Tibial artery (tissue), 4 donors: ENCODE results near the gene SMIM20.
"Not testable (repeated sequence)": the region's sequence is repeated elsewhere in the genome, so short reads cannot be mapped to it uniquely, and the experiment has no call there.

Experiments
- DNase-seq, 2 donors: peaks; one replicate each; pipeline ENCODE4 v3.0.0-alpha.2; 2019
- H3K27ac ChIP-seq, 2 donors: fragments of 200-600 bp; sonication (generic) in 1 of 2; 1 replicate in 1 of 2; 2 replicates in 1 of 2; pipeline ENCODE4 v1.5.1; 2018 to 2019; ENCODE audit warnings: mild to moderate bottlenecking in 1 of 2
- H3K27me3 ChIP-seq, 2 donors: fragments of 200-600 bp; sonication (generic) in 1 of 2; one replicate each; pipeline versions ENCODE4 v1.5.1 to v1.6.0; 2016 to 2019
- H3K36me3 ChIP-seq, 3 donors: fragments of 200-600 bp; sonication (generic) in 2 of 3; one replicate each; pipeline ENCODE4 v1.5.1; 2016 to 2019; ENCODE audit warnings: mild to moderate bottlenecking in 2 of 3
- H3K4me1 ChIP-seq, 4 donors: fragments of 200-600 bp; sonication (generic) in 2 of 4; 1 replicate in 3 of 4; 2 replicates in 1 of 4; pipeline ENCODE4 v1.5.1; 2016 to 2019
- H3K4me3 ChIP-seq, 2 donors: fragments of 200-600 bp; sonication (generic) in 1 of 2; 1 replicate in 1 of 2; 2 replicates in 1 of 2; pipeline ENCODE4 v1.5.1; 2018 to 2019; ENCODE audit warnings: mild to moderate bottlenecking in 2 of 2
- H3K9me3 ChIP-seq, 3 donors: fragments of 200-600 bp; sonication (generic) in 1 of 3; one replicate each; pipeline ENCODE4 v1.5.1; 2016 to 2019
- intact Hi-C: fragments of 100-400 bp; cut with DNase I; formaldehyde crosslinking; loops from one replicate; pipeline ENCODE4 v1.15.0; 2023; ENCODE audit warnings: low total_unique reads
- TF ChIP-seq, protein P1 (sequence below), 2 experiments: fragments of 200-600 bp in 1 of 2; fragments of 450-650 bp in 1 of 2; IDR thresholded peaks; one replicate each; pipeline ENCODE4 v1.5.1; 2017 to 2019; ENCODE audit warnings: antibody characterized with exemption in 2 of 2, mild to moderate bottlenecking in 1 of 2, moderate library complexity in 1 of 2

Gene SMIM20

DNA sequence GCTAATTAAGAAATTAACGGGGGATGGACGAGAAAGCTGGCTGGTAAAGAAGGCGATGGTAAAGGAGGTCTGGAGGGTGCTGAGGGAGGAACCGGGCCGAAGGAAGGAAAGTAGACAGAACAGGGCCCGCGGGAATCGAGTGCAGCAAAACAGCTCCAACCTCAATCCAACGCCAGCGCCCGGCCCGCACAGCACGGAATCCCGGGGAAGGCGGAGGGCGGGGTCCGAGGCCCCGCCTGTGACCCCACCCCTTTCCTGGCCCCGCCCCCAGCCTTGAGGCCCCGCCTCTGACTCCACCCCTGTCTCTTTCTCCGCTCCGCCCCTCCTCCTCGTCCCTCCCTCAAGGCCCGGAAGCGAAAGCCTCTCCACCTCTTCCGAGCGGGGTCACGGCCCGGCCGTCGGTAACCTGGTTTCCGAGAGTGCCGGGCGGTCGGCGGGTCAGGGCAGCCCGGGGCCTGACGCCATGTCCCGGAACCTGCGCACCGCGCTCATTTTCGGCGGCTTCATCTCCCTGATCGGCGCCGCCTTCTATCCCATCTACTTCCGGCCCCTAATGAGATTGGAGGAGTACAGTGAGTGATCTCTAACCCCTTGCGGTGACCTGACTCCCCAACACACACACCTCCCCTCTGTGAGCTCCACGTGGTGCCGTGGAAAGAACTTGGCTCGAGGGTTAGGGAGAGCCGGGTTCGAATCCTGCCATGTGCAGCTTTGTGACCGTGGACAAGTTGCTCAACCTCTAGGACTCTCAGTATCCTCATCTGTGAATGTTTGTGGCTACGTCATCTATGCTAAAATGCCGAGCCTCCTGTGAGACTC, at the start of gene SMIM20:
TSS of gene SMIM20 (plus strand) at position 370 of the 819 bp plus-strand sequence. CDS start at position 464, 94 bp downstream.
- Histone ChIP-seq H3K27ac (peak within 1 kb of the TSS; percentile 85 to 90), H3K36me3 (no peaks in the 10 kb centered on the region), H3K4me1 (peaks cover 0 to 19% (median 12%) of the 10 kb centered on the region in 4 donors), H3K4me3 (peak within 1 kb of the TSS; percentile 71 to 90), H3K9me3 (no peaks in the 10 kb centered on the region), H3K27me3 (no peaks in the 10 kb centered on the region)
- TF ChIP-seq, protein P1, sequence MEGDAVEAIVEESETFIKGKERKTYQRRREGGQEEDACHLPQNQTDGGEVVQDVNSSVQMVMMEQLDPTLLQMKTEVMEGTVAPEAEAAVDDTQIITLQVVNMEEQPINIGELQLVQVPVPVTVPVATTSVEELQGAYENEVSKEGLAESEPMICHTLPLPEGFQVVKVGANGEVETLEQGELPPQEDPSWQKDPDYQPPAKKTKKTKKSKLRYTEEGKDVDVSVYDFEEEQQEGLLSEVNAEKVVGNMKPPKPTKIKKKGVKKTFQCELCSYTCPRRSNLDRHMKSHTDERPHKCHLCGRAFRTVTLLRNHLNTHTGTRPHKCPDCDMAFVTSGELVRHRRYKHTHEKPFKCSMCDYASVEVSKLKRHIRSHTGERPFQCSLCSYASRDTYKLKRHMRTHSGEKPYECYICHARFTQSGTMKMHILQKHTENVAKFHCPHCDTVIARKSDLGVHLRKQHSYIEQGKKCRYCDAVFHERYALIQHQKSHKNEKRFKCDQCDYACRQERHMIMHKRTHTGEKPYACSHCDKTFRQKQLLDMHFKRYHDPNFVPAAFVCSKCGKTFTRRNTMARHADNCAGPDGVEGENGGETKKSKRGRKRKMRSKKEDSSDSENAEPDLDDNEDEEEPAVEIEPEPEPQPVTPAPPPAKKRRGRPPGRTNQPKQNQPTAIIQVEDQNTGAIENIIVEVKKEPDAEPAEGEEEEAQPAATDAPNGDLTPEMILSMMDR (IDR thresholded peaks at IDR 0.05) = no peak
- DNase-seq = peak; percentile 90 to 95
- intact Hi-C loops = loop anchor here (5.0 kb wide), 1 partner anchor 408 kb away; the partner anchor contains the start of gene RBPJ

DNA sequence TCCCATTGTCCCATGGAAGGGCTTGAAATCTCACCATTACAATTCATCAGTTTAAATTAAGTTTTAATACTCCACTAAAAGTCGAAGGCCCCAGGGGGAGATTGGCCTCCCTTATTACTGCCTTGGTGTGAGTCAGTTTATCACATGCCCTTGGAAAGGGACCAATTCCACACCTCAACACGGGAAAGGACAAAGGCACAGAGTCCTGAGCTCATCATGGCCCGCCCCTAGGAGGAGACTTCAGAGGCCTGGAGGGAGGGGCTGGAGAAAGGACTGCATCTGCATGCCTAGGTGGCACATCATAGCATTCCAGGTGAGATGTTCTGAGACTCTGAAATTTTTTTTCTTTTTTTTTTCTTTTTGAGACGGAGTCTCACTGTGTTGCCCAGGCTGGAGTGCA, 48.4 kb upstream of the SMIM20 start:
- H3K4me1 ChIP-seq = peaks cover 0 to 21% (median 10%) of the 10 kb centered on the region in 4 donors
- intact Hi-C loops = no loop called here
- DNase-seq = no peak
- H3K4me3 ChIP-seq = no peak overlapping the region
- H3K27me3 ChIP-seq = peaks cover 0 to 16% of the 10 kb centered on the region in 2 donors
- H3K9me3 ChIP-seq = no peaks in the 10 kb centered on the region
- no peak overlapping the region for H3K27ac ChIP-seq
- H3K36me3 ChIP-seq = no peaks in the 10 kb centered on the region
- TF ChIP-seq, protein P1 (IDR thresholded peaks at IDR 0.05) = no peak

DNA sequence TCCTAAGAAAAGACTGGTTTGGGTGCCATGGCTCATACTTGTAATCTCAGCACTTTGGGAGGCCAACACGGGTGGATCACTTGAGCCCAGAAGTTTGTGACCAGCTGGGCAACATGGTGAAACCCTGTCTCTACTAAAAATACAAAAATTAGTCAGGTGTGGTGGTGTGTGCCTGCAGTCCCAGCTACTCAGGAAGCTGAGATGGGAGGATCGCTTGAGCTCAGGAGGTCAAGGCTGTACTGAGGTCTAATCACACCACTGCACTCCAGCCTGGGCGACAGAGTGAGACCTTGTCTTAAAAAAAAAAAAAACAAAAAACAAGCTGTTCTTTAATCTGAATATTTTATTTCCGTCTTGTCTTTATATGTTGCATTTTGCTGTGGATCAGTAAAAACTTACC, 47.6 kb upstream of the SMIM20 start:
- H3K4me3 ChIP-seq, H3K36me3 ChIP-seq, DNase-seq, intact Hi-C loops, H3K9me3 ChIP-seq, H3K27ac ChIP-seq: not testable (repeated sequence)
- Histone ChIP-seq H3K27me3 (peaks cover 0 to 11% of the 10 kb centered on the region in 2 donors), H3K4me1 (peaks cover 0 to 18% (median 10%) of the 10 kb centered on the region in 4 donors)

GRCh38 chr4:25867781-25868294, 46.2 kb upstream of the SMIM20 start:
- H3K36me3 ChIP-seq = no peaks in the 10 kb centered on the region
- no peak overlapping the region for H3K4me3 ChIP-seq
- TF ChIP-seq, protein P1 (IDR thresholded peaks at IDR 0.05) = no peak
- intact Hi-C loops = no loop called here
- H3K27ac ChIP-seq = no peak overlapping the region
- peaks cover 0 to 6% (median 0%) of the 10 kb centered on the region in 4 donors for H3K4me1 ChIP-seq
- no peaks in the 10 kb centered on the region for H3K9me3 ChIP-seq
- no peak for DNase-seq
- H3K27me3 ChIP-seq = peaks cover 0 to 4% of the 10 kb centered on the region in 2 donors

DNA sequence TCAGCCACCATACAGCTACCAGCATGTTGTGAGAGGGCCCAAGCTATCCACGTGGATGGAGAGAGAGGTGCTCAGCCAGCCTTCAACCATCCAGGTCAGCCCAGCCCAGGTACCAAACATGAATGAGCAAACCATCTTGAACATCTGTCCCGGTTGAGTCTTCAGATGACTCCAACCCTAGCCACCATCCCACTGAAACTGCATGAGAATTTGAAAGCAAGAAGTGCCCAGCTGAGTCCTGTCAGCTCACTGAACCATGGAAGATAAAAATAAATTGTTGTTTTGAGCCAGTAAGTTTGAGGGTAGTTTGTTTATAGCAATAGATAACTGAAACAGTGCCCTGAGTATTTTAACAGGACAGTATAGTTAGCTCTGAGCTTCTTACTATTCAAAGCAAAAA, 43.9 kb upstream of the SMIM20 start:
- Histone ChIP-seq H3K4me3 (no peak overlapping the region), H3K9me3 (no peaks in the 10 kb centered on the region), H3K36me3 (no peaks in the 10 kb centered on the region), H3K4me1 (no peaks in the 10 kb centered on the region), H3K27me3 (no peaks in the 10 kb centered on the region), H3K27ac (no peak overlapping the region)
- intact Hi-C loops = no loop called here
- TF ChIP-seq, protein P1 (IDR thresholded peaks at IDR 0.05) = no peak
- DNase-seq = no peak
